Subcutaneous adipose tissue (tissue), 4 donors: Measurements from ENCODE around the gene SP140. TPM values are rescaled to one million over a fixed set of nuclear protein-coding genes. Genes with fewer than 3 reads are reported as not detected.

Experiments used
- total RNA-seq, 4 donors: library from RNA; depleted of rRNA; stranded (reverse); fragments of >200 nt; gene quantifications; one replicate each; pipeline ENCODE4 v1.1.0, GENCODE V29; 2016
- TF ChIP-seq, protein P1 (sequence below): fragments of 450-650 bp; IDR thresholded peaks from one replicate; pipeline ENCODE4 v1.5.1; 2016; ENCODE audit warnings: low read depth, mild to moderate bottlenecking, control low read depth, antibody characterized with exemption, moderate library complexity

Gene SP140
- total RNA-seq, 4 donors from 2014 or later: 0.19 to 4.2 (median 2.9) TPM

GRCh38 chr2:230296917-230297316, 71.4 kb downstream of the SP140 start:
- TF ChIP-seq, protein P1, sequence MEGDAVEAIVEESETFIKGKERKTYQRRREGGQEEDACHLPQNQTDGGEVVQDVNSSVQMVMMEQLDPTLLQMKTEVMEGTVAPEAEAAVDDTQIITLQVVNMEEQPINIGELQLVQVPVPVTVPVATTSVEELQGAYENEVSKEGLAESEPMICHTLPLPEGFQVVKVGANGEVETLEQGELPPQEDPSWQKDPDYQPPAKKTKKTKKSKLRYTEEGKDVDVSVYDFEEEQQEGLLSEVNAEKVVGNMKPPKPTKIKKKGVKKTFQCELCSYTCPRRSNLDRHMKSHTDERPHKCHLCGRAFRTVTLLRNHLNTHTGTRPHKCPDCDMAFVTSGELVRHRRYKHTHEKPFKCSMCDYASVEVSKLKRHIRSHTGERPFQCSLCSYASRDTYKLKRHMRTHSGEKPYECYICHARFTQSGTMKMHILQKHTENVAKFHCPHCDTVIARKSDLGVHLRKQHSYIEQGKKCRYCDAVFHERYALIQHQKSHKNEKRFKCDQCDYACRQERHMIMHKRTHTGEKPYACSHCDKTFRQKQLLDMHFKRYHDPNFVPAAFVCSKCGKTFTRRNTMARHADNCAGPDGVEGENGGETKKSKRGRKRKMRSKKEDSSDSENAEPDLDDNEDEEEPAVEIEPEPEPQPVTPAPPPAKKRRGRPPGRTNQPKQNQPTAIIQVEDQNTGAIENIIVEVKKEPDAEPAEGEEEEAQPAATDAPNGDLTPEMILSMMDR: no peak

DNA sequence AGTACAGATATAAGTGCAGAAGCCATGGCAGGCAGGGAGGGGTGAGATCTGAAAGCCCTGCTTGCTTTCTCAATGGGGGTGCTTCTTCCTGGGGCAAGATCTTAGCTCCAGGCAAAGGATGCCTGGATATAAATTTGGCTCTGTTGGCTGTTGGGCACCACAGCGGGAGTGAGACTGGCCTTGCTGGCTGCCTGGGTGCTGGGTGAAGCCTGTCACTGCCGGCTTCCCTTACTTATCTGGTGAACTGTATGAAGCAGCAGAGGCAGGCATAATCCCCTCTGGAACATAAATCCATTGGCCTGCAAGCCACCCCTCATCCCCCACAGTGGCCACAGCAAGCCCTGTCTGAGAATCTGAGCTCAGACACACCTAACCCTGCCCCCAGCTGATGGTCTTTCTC, 74.1 kb downstream of the SP140 start:
- TF ChIP-seq, protein P1: no peak

DNA sequence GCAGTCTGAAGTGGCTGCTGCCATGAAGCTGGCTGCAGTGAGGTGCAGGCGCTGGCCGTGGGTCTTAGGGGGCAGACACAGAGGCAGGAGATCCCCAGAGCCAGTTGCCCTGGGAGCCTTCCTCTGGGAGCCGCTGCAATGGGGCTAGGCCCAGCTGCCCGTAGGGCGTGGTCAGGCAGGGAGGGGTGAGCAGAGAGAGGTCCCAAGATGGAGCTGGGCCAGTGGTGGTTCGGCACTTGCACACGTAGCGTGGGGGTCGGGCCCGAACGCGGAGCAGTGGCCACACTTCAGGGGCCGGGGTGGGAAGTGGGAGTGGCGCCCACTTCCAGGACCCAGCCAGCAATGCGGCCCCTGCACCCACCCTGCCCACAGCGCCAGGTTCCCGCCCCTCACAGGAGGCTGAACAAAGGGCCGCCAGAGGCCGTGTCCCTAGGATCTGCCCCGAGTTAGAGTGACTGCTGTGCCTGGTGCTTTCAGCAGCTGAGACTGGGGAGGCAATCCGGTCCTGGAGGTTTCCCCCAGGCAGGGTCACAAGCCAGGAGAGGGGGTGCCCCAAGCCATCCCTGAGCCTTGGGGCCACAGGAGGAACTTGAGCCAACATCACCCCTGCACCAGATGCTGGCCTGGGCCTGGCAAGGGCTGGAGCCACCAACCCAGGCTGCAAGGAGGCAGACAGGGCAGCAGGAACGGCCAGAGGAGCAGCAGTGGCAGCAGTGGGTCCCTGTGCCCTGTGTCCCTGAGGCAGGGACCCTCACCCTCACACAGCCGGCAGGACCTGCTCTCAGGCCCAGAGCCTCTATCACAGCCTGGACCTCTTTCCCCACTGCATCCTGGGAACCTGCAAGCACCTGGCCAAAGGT, 80.1 kb downstream of the SP140 start:
- TF ChIP-seq, protein P1: no peak

DNA sequence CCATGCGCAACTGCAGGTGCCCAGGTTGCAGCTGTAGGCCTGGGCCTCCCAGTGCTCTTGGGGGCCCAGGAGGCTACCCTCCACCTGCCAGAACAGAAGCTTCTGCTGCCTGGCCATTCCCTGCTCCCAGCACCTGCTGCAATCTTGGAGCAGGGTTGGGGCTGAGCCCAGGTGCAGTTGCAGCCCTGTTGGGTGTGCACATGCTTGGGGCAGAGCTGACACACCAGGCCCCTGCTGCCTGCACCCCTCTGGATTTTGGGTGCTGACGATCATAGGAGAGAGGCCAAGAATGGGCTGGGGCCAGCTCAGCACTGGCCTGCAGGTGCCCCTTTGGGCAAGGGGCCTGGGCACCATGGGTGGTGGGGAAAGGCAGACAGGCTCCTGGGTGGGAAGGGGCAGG, 80.9 kb downstream of the SP140 start:
- TF ChIP-seq, protein P1: no peak

DNA sequence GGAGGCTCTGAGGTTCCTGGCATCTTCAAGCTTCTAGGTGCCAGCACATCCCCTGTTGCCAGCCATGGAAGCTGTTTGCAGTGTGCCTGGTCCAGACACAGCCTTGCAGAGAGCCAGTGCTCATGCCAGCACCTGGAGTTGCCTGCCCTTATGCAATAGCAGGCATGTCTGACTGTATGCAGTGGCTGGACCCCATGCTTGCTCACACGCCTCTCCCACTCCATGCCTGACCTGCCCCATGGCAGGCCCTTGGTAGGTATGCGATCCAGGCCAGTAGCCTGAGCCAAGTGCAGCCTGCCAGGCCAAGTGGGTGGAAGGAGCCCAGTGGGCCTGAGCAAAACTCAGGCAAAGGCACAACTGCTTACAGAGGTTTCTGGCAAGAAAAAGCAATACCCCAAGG, 81.9 kb downstream of the SP140 start:
- TF ChIP-seq, protein P1: no peak

DNA sequence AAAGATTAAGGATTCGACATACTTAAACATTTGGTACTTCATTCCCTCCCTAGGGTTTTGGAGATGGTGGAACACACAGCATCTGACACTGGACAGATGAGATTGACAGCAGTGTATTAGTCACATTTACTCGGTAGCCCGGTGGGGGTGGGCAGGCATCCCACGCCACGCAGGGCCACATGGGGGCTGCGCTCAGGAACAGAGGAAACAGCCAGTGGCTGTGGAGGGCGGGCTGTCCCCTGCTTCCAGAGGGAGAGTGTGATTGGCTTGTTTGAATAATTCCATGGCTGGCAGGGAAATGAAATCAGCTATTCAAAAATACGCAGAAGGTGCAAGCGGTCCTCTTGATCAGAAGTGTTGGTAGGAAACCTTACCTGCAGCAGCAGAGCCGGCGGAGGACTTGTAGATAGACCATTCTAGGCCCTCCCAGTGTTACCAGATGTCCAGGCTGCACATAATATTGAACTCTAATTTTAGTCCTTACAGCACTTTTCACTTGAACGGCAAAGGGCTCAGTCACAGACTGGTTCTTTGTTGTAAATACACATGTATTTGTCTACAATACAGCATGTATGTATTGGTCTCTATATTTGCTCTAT, 83.0 kb downstream of the SP140 start:
- TF ChIP-seq, protein P1: no peak

DNA sequence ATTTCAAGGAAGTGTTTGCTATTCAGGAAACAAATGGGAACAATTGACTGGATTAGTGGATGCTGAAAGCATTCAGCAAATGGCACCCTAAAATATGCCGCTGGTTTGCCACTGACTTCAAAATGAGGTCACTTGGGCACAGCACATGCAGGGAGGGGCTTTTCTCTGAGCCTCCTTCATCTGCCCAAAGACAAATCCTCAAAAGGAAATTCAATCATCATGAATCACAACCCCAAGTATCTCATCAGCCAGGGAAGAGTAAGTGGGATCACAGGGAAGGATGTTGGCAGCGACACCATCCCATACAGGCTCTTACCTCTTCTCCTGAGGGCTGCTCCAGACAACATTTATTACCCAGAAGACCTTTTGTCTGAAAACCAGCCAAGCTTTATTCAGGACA, 87.1 kb downstream of the SP140 start:
- TF ChIP-seq, protein P1: no peak
